PFSK-1 (cell line): ENCODE data around the gene TNFRSF4.

ENCODE experiments used
- POLR2AphosphoS5 ChIP-seq: IDR thresholded peaks from 2 replicates; pipeline ENCODE4 v1.6.1; 2012; ENCODE audit warnings: low read depth, mild to moderate bottlenecking, control low read depth, low read length, moderate library complexity
- SIN3A ChIP-seq: IDR thresholded peaks from 2 replicates; pipeline ENCODE4 v1.6.1; 2012; ENCODE audit warnings: mild to moderate bottlenecking, low read length, moderate library complexity, borderline replicate concordance; ENCODE audit not compliant: insufficient read depth

GRCh38 chr1:1238702-1239178 is 24.8 kb upstream of the TNFRSF4 start:
- TF ChIP-seq SIN3A (no peak), POLR2AphosphoS5 (no peak)
